Epithelial cell of esophagus (primary cell): ENCODE data around the gene HSPA14.
"Not testable (repeated sequence)": the region's sequence is repeated elsewhere in the genome, so short reads cannot be mapped to it uniquely, and the experiment has no call there.

ENCODE experiments used
- DNase-seq: peaks from one replicate; pipeline ENCODE4 v3.0.0; 2010; ENCODE audit warnings: low read depth
- H3K4me3 ChIP-seq: 2 replicates; pipeline ENCODE4 v1.5.1; 2011; ENCODE audit warnings: mild to moderate bottlenecking, low read length, control low read depth
- CTCF ChIP-seq: IDR thresholded peaks from 2 replicates; pipeline ENCODE4 v1.5.1; 2011; ENCODE audit warnings: low read depth, mild to moderate bottlenecking, low read length, control low read depth, inconsistent platforms; ENCODE audit not compliant: insufficient read depth; ENCODE audit errors: missing control alignments

The HSPA14 gene

GRCh38 chr10:14810969-14811953, 26.8 kb upstream of the HSPA14 start:
- peak; percentile 8 for DNase-seq
- no peak for TF ChIP-seq CTCF
- H3K4me3 ChIP-seq: no peak overlapping the region

GRCh38 chr10:14812271-14812670, 25.8 kb upstream of the HSPA14 start:
- no peak for TF ChIP-seq CTCF
- DNase-seq: no peak
- no peak overlapping the region for H3K4me3 ChIP-seq

- no peak for TF ChIP-seq CTCF
- DNase-seq: no peak
Measured at GRCh38 chr10:14815681-14816080, 22.4 kb upstream of the HSPA14 start.

GRCh38 chr10:14816717-14817116, 21.4 kb upstream of the HSPA14 start:
- DNase-seq, H3K4me3 ChIP-seq: not testable (repeated sequence)

More at GRCh38 chr10:14815681-14816080, 22.4 kb upstream of the HSPA14 start:
- no peak overlapping the region for H3K4me3 ChIP-seq

- no peak overlapping the region for H3K4me3 ChIP-seq
- DNase-seq: peak; percentile 48
- no peak for TF ChIP-seq CTCF
Measured at GRCh38 chr10:14820010-14820774, 17.9 kb upstream of the HSPA14 start.

GRCh38 chr10:14820775-14821154, 17.3 kb upstream of the HSPA14 start:
- H3K4me3 ChIP-seq: no peak overlapping the region
- no peak for DNase-seq
- no peak for TF ChIP-seq CTCF

- no peak overlapping the region for H3K4me3 ChIP-seq
- TF ChIP-seq CTCF: no peak
- no peak for DNase-seq
Measured at GRCh38 chr10:14821635-14822375, 16.3 kb upstream of the HSPA14 start.
